HG02678 (cell line): ENCODE measurements around the gene TEX10.
"Not testable (repeated sequence)": the region's sequence is repeated elsewhere in the genome, so short reads cannot be mapped to it uniquely, and the experiment has no call there.

Source experiments
- ATAC-seq: cut with Tn5 transposase; IDR thresholded peaks from one replicate; pipeline ENCODE4 v1.9.1; 2021; ENCODE audit warnings: mild to moderate bottlenecking, moderate library complexity; ENCODE audit not compliant: unreplicated experiment

TEX10 gene

GRCh38 chr9:100352727-100353505 is at the start of gene TEX10:
TEX10 (minus strand) TSS chr9:100352942; CDS start chr9:100349363, 3,579 bp downstream.
- peak; percentile 85 for ATAC-seq

- ATAC-seq, result no peak
Observed at GRCh38 chr9:100401042-100401441, 48.3 kb upstream of the TEX10 start.

- ATAC-seq, result no peak
Observed at GRCh38 chr9:100397529-100398266, 45.0 kb upstream of the TEX10 start.

GRCh38 chr9:100396769-100397168 is 44.0 kb upstream of the TEX10 start:
- no peak for ATAC-seq

- no peak for ATAC-seq
Observed at GRCh38 chr9:100394816-100395215, 42.1 kb upstream of the TEX10 start.

- ATAC-seq, result no peak
Observed at GRCh38 chr9:100394032-100394695, 41.4 kb upstream of the TEX10 start.

- not testable (repeated sequence) for ATAC-seq
Observed at GRCh38 chr9:100392989-100393388, 40.2 kb upstream of the TEX10 start.

- ATAC-seq, result no peak
Observed at GRCh38 chr9:100379862-100380261, 27.1 kb upstream of the TEX10 start.

- ATAC-seq, result no peak
Observed at GRCh38 chr9:100377015-100377414, 24.3 kb upstream of the TEX10 start.

- no peak for ATAC-seq
Observed at GRCh38 chr9:100375658-100376057, 22.9 kb upstream of the TEX10 start.

GRCh38 chr9:100372648-100373047 is 19.9 kb upstream of the TEX10 start:
- ATAC-seq, result no peak

- ATAC-seq, result no peak
Observed at GRCh38 chr9:100370064-100370723, 17.5 kb upstream of the TEX10 start.

GRCh38 chr9:100368672-100369071 is 15.9 kb upstream of the TEX10 start:
- ATAC-seq, result no peak

- ATAC-seq, result no peak
Observed at GRCh38 chr9:100366121-100366520, 13.4 kb upstream of the TEX10 start.

GRCh38 chr9:100364013-100364412 is 11.3 kb upstream of the TEX10 start:
- no peak for ATAC-seq

- ATAC-seq, result no peak
Observed at GRCh38 chr9:100359057-100359456, 6.3 kb upstream of the TEX10 start.

- no peak for ATAC-seq
Observed at GRCh38 chr9:100357501-100357900, 4.8 kb upstream of the TEX10 start.

GRCh38 chr9:100355561-100355960 is 2.8 kb upstream of the TEX10 start:
- ATAC-seq, result no peak

- no peak for ATAC-seq
Observed at GRCh38 chr9:100354121-100354800, 1.5 kb upstream of the TEX10 start.

- peak; percentile 36 for ATAC-seq
Observed at GRCh38 chr9:100352201-100352726, 478 bp downstream of the TEX10 start.
